Measurements from ENCODE around the gene TSPAN18.

GRCh38 chr11:44774731-44775130, 48.0 kb downstream of the TSPAN18 start:
- TF ChIP-seq CTCF (IDR thresholded peaks at IDR 0.05; ENCODE audit: poor library complexity) (no peak), EZH2 (IDR thresholded peaks at IDR 0.05; ENCODE audit: borderline replicate concordance) (no peak), EZH2phosphoT487 (IDR thresholded peaks at IDR 0.05; ENCODE audit: low read depth, severe bottlenecking, unreplicated experiment) (no peak)
